GM12875 (cell line): ENCODE measurements around the gene PRDX5.

Source experiments
- H3K4me3 ChIP-seq: one replicate; pipeline ENCODE4 v1.5.1; 2011; ENCODE audit warnings: low read depth, low read length, control low read depth
- CTCF ChIP-seq: IDR thresholded peaks from 2 replicates; pipeline ENCODE4 v1.5.1; 2011; ENCODE audit warnings: low read depth, mild to moderate bottlenecking, control low read depth, inconsistent platforms, low read length, moderate library complexity, borderline replicate concordance; ENCODE audit not compliant: insufficient read depth

Gene PRDX5

GRCh38 chr11:64358907-64359711 lies 41.2 kb downstream of the PRDX5 start, which contains the start of gene RPS6KA4:
Gene RPS6KA4 (plus strand): TSS chr11:64359162. CDS start chr11:64359236, 74 bp downstream.
- no peak for TF ChIP-seq CTCF
- H3K4me3 ChIP-seq, result peak within 1 kb of the TSS; percentile 89

DNA sequence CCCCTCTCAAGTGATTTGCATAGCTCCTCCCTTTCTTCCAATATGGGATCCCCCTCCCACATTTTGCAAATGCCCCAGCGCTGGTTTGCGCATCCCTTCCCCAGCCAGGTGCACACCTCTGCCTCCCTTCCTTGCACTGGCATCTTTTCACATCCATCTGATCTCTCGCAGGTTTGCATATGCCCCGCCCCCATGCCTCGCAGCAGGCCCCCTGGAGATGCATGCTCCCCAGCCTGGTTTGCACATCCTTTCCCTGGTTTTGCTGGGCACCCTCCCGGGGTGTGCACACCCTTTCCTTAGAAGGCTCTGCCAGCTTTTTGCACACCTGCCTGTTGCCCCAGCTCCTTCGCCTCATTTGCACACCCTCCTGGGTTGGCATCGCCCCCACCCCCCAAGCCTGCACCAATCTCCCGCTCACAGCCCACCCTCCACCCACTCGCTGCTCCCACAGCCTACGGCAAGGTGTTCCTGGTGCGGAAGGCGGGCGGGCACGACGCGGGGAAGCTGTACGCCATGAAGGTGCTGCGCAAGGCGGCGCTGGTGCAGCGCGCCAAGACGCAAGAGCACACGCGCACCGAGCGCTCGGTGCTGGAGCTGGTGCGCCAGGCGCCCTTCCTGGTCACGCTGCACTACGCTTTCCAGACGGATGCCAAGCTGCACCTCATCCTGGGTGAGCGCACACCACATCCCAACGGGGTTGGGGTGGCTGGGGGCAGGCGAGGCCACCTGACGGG lies 42.0 kb downstream of the PRDX5 start:
- peak; percentile 36; the same call in 1 of the 2 replicates for TF ChIP-seq CTCF
- H3K4me3 ChIP-seq, result peak overlapping the region; percentile 89

DNA sequence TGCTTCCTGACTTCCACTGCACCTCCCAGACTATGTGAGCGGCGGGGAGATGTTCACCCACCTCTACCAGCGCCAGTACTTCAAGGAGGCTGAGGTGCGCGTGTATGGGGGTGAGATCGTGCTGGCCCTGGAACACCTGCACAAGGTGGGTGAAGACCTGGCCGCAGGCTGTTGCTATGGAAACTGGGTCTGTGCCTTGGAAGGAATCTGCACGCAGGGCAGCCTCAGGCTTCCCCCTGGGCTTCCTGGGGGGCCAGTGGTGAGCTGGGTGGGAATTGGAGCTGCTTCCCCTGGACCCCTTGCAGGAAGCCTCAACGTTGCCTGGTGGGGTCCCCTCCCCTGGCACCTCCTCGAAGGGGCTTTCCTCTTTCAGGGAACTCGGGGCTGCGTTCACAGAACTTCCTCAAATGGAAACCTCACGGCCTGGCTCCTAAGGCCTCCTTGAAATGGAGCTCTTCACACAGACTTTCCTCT lies 42.6 kb downstream of the PRDX5 start:
- no peak for TF ChIP-seq CTCF
- peak overlapping the region; percentile 89 for H3K4me3 ChIP-seq

DNA sequence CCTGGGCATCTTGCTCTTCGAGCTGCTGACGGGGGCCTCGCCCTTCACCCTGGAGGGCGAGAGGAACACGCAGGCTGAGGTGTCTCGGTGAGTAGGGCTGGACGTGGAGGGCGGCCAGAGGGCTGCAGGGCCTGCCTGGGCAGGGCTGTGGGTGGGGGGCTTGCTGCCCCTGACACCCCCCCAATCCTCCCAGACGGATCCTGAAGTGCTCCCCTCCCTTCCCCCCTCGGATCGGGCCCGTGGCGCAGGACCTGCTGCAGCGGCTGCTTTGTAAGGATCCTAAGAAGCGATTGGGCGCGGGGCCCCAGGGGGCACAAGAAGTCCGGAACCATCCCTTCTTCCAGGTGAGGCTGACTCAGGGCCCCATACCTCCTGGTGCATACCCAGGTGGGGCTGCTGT lies 43.7 kb downstream of the PRDX5 start:
- no peak for TF ChIP-seq CTCF
- no peak overlapping the region for H3K4me3 ChIP-seq

DNA sequence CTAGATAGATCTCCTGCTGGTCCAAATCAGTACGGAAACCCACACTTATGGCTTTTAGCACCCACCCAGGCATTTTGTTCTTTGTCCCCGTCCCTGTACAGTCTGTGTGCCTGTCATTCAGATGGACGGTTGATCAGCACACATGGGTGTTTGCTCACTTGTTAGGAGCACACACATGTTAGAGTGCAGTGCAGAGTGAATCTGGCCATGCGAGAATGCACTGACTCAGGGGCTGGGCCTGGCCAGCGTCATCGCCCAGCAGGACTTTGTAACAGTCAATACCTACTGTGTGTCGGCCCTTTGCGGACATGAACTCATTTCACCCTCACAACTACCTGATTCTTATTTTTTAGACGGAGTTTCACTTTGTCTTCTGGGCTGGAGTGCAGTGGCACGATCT lies 44.4 kb downstream of the PRDX5 start:
- no peak for TF ChIP-seq CTCF
- no peak overlapping the region for H3K4me3 ChIP-seq

DNA sequence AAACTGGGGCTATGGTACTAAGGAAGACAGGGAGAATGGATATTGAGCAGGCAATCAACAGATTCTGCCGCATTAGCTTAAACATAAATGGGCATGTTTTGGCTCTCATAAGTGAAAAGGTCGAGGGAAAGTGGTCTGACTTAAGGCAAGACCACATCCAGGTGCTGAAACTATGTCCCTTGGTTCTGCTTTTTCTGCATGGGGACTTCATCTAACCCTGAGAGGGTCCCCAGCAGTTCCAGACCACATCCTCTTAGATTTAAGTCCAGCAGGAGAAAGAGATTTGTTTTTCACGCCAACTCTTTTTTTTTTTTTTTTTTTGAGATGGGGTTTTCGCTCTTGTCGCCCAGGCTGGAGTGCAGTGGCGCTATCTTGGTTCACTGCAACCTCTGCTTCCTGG lies 46.5 kb downstream of the PRDX5 start:
- no peak overlapping the region for H3K4me3 ChIP-seq
- no peak for TF ChIP-seq CTCF
